GM18951 (cell line): ENCODE measurements around the gene TNFRSF1A.

Experiments
- POLR2A ChIP-seq: IDR thresholded peaks from 4 replicates; pipeline ENCODE4 v1.6.1; 2011; ENCODE audit warnings: mild to moderate bottlenecking; ENCODE audit not compliant: insufficient read length, insufficient read depth; ENCODE audit errors: extremely low read depth
- in situ Hi-C: fragments of 300-500 bp; cut with MboI; formaldehyde crosslinking; loops from one replicate; pipeline ENCODE4 v1.12.0; 2022; ENCODE audit warnings: low sequenced_read_pairs, mixed read lengths, inconsistent platforms; ENCODE audit not compliant: unreplicated experiment

Gene TNFRSF1A

GRCh38 chr12:6323995-6324711 is 17.7 kb downstream of the TNFRSF1A start:
- in situ Hi-C loops, result no loop called here
- no peak for TF ChIP-seq POLR2A

- no peak for TF ChIP-seq POLR2A
- in situ Hi-C loops, result no loop called here
Measured at GRCh38 chr12:6323340-6323994, 18.4 kb downstream of the TNFRSF1A start.

- in situ Hi-C loops, result no loop called here
- TF ChIP-seq POLR2A, result no peak
Measured at GRCh38 chr12:6322969-6323339, 18.9 kb downstream of the TNFRSF1A start.

GRCh38 chr12:6322352-6322751 is 19.5 kb downstream of the TNFRSF1A start:
- in situ Hi-C loops, result no loop called here
- no peak for TF ChIP-seq POLR2A

GRCh38 chr12:6321905-6322304 is 20.0 kb downstream of the TNFRSF1A start:
- no peak for TF ChIP-seq POLR2A
- in situ Hi-C loops, result no loop called here

GRCh38 chr12:6319446-6319845 is 22.4 kb downstream of the TNFRSF1A start:
- in situ Hi-C loops, result no loop called here
- no peak for TF ChIP-seq POLR2A

- in situ Hi-C loops, result no loop called here
Measured at GRCh38 chr12:6318440-6318879, 23.4 kb downstream of the TNFRSF1A start.

GRCh38 chr12:6317693-6318439 is 24.0 kb downstream of the TNFRSF1A start:
- TF ChIP-seq POLR2A, result no peak
- in situ Hi-C loops, result no loop called here

More at GRCh38 chr12:6318440-6318879, 23.4 kb downstream of the TNFRSF1A start:
- TF ChIP-seq POLR2A, result no peak

GRCh38 chr12:6316921-6317692 is 24.8 kb downstream of the TNFRSF1A start:
- TF ChIP-seq POLR2A, result no peak
- in situ Hi-C loops, result no loop called here

GRCh38 chr12:6315704-6316597 is 25.9 kb downstream of the TNFRSF1A start:
- in situ Hi-C loops, result no loop called here
- no peak for TF ChIP-seq POLR2A

GRCh38 chr12:6315184-6315583 is 26.7 kb downstream of the TNFRSF1A start:
- in situ Hi-C loops, result no loop called here
- TF ChIP-seq POLR2A, result no peak

GRCh38 chr12:6314776-6315175 is 27.1 kb downstream of the TNFRSF1A start:
- in situ Hi-C loops, result no loop called here
- TF ChIP-seq POLR2A, result no peak
